Measurements from ENCODE around the gene NGRN. TPM values are rescaled to one million over a fixed set of nuclear protein-coding genes. Genes with fewer than 3 reads are reported as not detected.

NGRN gene
- total RNA-seq, 3 donors from 2014 or later, result 41.7 to 111 (median 54.1) TPM

DNA sequence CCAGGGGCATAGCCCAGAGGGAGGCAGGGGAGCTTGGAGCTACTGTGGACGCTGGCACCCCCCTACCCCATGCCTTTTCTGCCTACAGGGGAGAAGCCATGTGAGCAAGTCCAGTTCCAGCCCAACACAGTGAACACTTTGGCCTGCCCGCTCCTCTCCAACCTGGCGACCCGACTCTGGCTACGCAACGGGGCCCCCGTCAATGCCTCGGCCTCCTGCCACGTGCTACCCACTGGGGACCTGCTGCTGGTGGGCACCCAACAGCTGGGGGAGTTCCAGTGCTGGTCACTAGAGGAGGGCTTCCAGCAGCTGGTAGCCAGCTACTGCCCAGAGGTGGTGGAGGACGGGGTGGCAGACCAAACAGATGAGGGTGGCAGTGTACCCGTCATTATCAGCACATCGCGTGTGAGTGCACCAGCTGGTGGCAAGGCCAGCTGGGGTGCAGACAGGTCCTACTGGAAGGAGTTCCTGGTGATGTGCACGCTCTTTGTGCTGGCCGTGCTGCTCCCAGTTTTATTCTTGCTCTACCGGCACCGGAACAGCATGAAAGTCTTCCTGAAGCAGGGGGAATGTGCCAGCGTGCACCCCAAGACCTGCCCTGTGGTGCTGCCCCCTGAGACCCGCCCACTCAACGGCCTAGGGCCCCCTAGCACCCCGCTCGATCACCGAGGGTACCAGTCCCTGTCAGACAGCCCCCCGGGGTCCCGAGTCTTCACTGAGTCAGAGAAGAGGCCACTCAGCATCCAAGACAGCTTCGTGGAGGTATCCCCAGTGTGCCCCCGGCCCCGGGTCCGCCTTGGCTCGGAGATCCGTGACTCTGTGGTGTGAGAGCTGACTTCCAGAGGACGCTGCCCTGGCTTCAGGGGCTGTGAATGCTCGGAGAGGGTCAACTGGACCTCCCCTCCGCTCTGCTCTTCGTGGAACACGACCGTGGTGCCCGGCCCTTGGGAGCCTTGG lies 37.4 kb upstream of the NGRN start:
- DNase-seq (peak in 1 of 3 donors; percentile 60), ATAC-seq (no peak)
- Histone ChIP-seq H3K4me3 (no peak overlapping the region), H3K9me3 (no peaks in the 10 kb centered on the region), H3K4me1 (ENCODE audit: low read depth) (peaks cover 32% of the 10 kb centered on the region), H3K36me3 (ENCODE audit: low read depth) (peaks cover 12% of the 10 kb centered on the region)
- TF ChIP-seq CTCF (IDR thresholded peaks at IDR 0.05), result no peak
- intact Hi-C loops (cut with DNase I, micrococcal nuclease), result loop anchor here in 1 of 2 donors (5.0 kb wide), 1 partner anchor 81 kb away; no protein-coding TSS in a partner anchor

GRCh38 chr15:90228960-90229359 lies 36.5 kb upstream of the NGRN start:
- H3K4me1 ChIP-seq (ENCODE audit: low read depth), result peaks cover 32% of the 10 kb centered on the region
- no peak overlapping the region for H3K4me3 ChIP-seq
- DNase-seq (no peak), ATAC-seq (no peak)
- no peak for TF ChIP-seq CTCF (IDR thresholded peaks at IDR 0.05)
- H3K36me3 ChIP-seq (ENCODE audit: low read depth), result peaks cover 15% of the 10 kb centered on the region
- H3K9me3 ChIP-seq, result no peaks in the 10 kb centered on the region
- intact Hi-C loops (cut with DNase I, micrococcal nuclease), result loop anchor here in 1 of 2 donors (5.0 kb wide), 1 partner anchor 82 kb away; no protein-coding TSS in a partner anchor

DNA sequence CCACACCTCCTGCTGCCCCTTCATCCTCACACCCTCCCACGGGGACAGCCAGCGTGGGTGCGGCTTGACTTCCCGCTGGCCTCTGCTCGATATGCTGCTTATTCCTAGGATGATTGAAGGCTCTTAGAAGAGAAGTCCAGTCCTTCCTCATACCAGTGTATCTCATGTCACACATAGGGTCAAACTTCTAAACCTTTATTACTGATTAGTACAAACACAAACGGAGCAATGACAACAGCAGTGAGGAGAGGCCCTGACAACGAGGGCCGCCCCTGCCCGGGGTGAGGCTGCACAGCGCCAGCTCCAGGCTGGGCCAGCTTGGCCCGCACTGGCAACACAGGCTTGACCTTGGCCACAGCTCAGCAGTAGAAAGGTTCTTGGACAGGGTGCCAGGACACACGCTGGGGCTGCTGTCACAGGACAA lies 35.4 kb upstream of the NGRN start:
- intact Hi-C loops (cut with DNase I, micrococcal nuclease), result no loop called here
- DNase-seq (peak; percentile 55 to 78 (median 77)), ATAC-seq (peak; percentile 34)
- Histone ChIP-seq H3K4me3 (no peak overlapping the region), H3K4me1 (ENCODE audit: low read depth) (peaks cover 32% of the 10 kb centered on the region), H3K36me3 (ENCODE audit: low read depth) (peaks cover 9% of the 10 kb centered on the region), H3K9me3 (no peaks in the 10 kb centered on the region)
- TF ChIP-seq CTCF (IDR thresholded peaks at IDR 0.05), result no peak

GRCh38 chr15:90230610-90231009 lies 34.9 kb upstream of the NGRN start:
- intact Hi-C loops (cut with DNase I, micrococcal nuclease), result no loop called here
- DNase-seq (no peak), ATAC-seq (no peak)
- no peak for TF ChIP-seq CTCF (IDR thresholded peaks at IDR 0.05)
- Histone ChIP-seq H3K36me3 (ENCODE audit: low read depth) (peaks cover 8% of the 10 kb centered on the region), H3K4me3 (no peak overlapping the region), H3K9me3 (no peaks in the 10 kb centered on the region), H3K4me1 (ENCODE audit: low read depth) (peaks cover 32% of the 10 kb centered on the region)

- Histone ChIP-seq H3K9me3 (no peaks in the 10 kb centered on the region), H3K4me1 (ENCODE audit: low read depth) (peaks cover 32% of the 10 kb centered on the region), H3K4me3 (no peak overlapping the region), H3K36me3 (ENCODE audit: low read depth) (peaks cover 8% of the 10 kb centered on the region)
- no peak for TF ChIP-seq CTCF (IDR thresholded peaks at IDR 0.05)
- DNase-seq, result peak; percentile 57 to 81 (median 62)
- intact Hi-C loops (cut with DNase I, micrococcal nuclease), result no loop called here
- peak; percentile 1 for ATAC-seq
Observed at GRCh38 chr15:90231028-90232017, 34.1 kb upstream of the NGRN start.

Measured in mucosa of descending colon (tissue), 3 donors.